Measurements from ENCODE around the gene DCTN1. TPM values are rescaled to one million over a fixed set of nuclear protein-coding genes. Genes with fewer than 3 reads are reported as not detected.
A peak's percentile ranks its signal among the peaks of the same experiment; 100 is the strongest.
"Not testable (repeated sequence)": the region's sequence is repeated elsewhere in the genome, so short reads cannot be mapped to it uniquely, and the experiment has no call there.

DCTN1 gene
- total RNA-seq, 1 experiment from 2014 or later: 139 TPM

GRCh38 chr2:74421221-74421870 is 41.2 kb upstream of the DCTN1 start, which contains the start of the genes C2orf81 and WDR54:
Gene C2orf81, minus strand, starts transcription at chr2:74421619. Its CDS starts 59 bp downstream, at chr2:74421560.
Gene WDR54, plus strand, starts transcription at chr2:74421730. Its CDS starts 424 bp downstream, at chr2:74422154.
- Mint-ChIP-seq H3K27me3 (ENCODE audit: insufficient read depth, unreplicated experiment) (peaks cover 12% of the 10 kb centered on the region), H3K4me1 (ENCODE audit: low read depth, unreplicated experiment) (peaks cover 14% of the 10 kb centered on the region), H3K4me3 (ENCODE audit: unreplicated experiment) (peak within 1 kb of the TSS; percentile 96), H3K36me3 (ENCODE audit: insufficient read depth, unreplicated experiment) (peaks cover 48% of the 10 kb centered on the region), H3K9me3 (ENCODE audit: unreplicated experiment) (no peaks in the 10 kb centered on the region), H3K27ac (ENCODE audit: unreplicated experiment) (peak within 1 kb of the TSS; percentile 98)
- Histone ChIP-seq H3K9me3 (no peaks in the 10 kb centered on the region), H3K27me3 (replicated peaks; ENCODE audit: control insufficient read depth, insufficient read depth, low read length) (no peaks in the 10 kb centered on the region), H3K4me1 (no peaks in the 10 kb centered on the region), H3K36me3 (ENCODE audit: control insufficient read depth, insufficient read depth, low read length) (peaks cover 1% of the 10 kb centered on the region; the same call in 1 of the 2 replicates), H3K4me3 (ENCODE audit: low read depth, low read length) (peak within 1 kb of the TSS; percentile 77)
- ChIA-PET CTCF (interaction anchor here (0.7 to 1.2 kb wide), 3 partner anchors 30 to 538 kb away, joined by 3 to 4 read pairs (median 3); partner anchors contain the start of gene WBP1), POLR2A (no interaction called here)
- no TSS peak for BruUV-seq (replicated peaks)
- peak; percentile 86 to 93 for DNase-seq
- TF ChIP-seq CTCF (IDR thresholded peaks at IDR 0.05; ENCODE audit: insufficient read depth in 1 of 2, low read depth in 1 of 2, low read length in 1 of 2, severe bottlenecking in 1 of 2, unreplicated experiment in 1 of 2): no peak
- intact Hi-C loops (cut with micrococcal nuclease; ENCODE audit: unreplicated experiment): no loop called here

- H3K9me3 Mint-ChIP-seq (ENCODE audit: unreplicated experiment); intact Hi-C loops (cut with micrococcal nuclease; ENCODE audit: unreplicated experiment); DNase-seq; H3K4me1 ChIP-seq; H3K27me3 ChIP-seq (replicated peaks; ENCODE audit: control insufficient read depth, insufficient read depth, low read length); POLR2A ChIA-PET; H3K9me3 ChIP-seq; H3K36me3 ChIP-seq (ENCODE audit: control insufficient read depth, insufficient read depth, low read length); BruUV-seq (replicated peaks): not testable (repeated sequence)
- H3K4me1 Mint-ChIP-seq (ENCODE audit: low read depth, unreplicated experiment): peaks cover 14% of the 10 kb centered on the region
- peak overlapping the region; percentile 77 for H3K4me3 ChIP-seq (ENCODE audit: low read depth, low read length)
- peak overlapping the region; percentile 98 for H3K27ac Mint-ChIP-seq (ENCODE audit: unreplicated experiment)
- peaks cover 41% of the 10 kb centered on the region for H3K36me3 Mint-ChIP-seq (ENCODE audit: insufficient read depth, unreplicated experiment)
- CTCF ChIA-PET: interaction anchor here (0.7 to 1.2 kb wide), 3 partner anchors 29 to 538 kb away, joined by 3 to 4 read pairs (median 3); partner anchors contain the start of gene WBP1
- H3K27me3 Mint-ChIP-seq (ENCODE audit: insufficient read depth, unreplicated experiment): peaks cover 12% of the 10 kb centered on the region
- peak overlapping the region; percentile 96 for H3K4me3 Mint-ChIP-seq (ENCODE audit: unreplicated experiment)
Measured at GRCh38 chr2:74420443-74421103, 40.5 kb upstream of the DCTN1 start.

- intact Hi-C loops (cut with micrococcal nuclease; ENCODE audit: unreplicated experiment): no loop called here
- Mint-ChIP-seq H3K27ac (ENCODE audit: unreplicated experiment) (no peak overlapping the region), H3K4me1 (ENCODE audit: low read depth, unreplicated experiment) (peaks cover 14% of the 10 kb centered on the region), H3K9me3 (ENCODE audit: unreplicated experiment) (no peaks in the 10 kb centered on the region), H3K27me3 (ENCODE audit: insufficient read depth, unreplicated experiment) (peaks cover 12% of the 10 kb centered on the region), H3K4me3 (ENCODE audit: unreplicated experiment) (no peak overlapping the region), H3K36me3 (ENCODE audit: insufficient read depth, unreplicated experiment) (peaks cover 35% of the 10 kb centered on the region)
- no TSS peak for BruUV-seq (replicated peaks)
- no peak for DNase-seq
- no peak for TF ChIP-seq CTCF (IDR thresholded peaks at IDR 0.05; ENCODE audit: insufficient read depth in 1 of 2, low read depth in 1 of 2, low read length in 1 of 2, severe bottlenecking in 1 of 2, unreplicated experiment in 1 of 2)
- no peak overlapping the region for H3K4me3 ChIP-seq (ENCODE audit: low read depth, low read length)
- no peaks in the 10 kb centered on the region for H3K9me3 ChIP-seq
- H3K36me3 ChIP-seq (ENCODE audit: control insufficient read depth, insufficient read depth, low read length): no peaks in the 10 kb centered on the region
- no peaks in the 10 kb centered on the region for H3K4me1 ChIP-seq
- POLR2A ChIA-PET: no interaction called here
- CTCF ChIA-PET: no interaction called here
- H3K27me3 ChIP-seq (replicated peaks; ENCODE audit: control insufficient read depth, insufficient read depth, low read length): no peaks in the 10 kb centered on the region
Measured at GRCh38 chr2:74420006-74420405, 39.9 kb upstream of the DCTN1 start.

Data from Caco-2 (cell line).